HG03066 (cell line): Measurements from ENCODE around the gene RSL1D1.

Experiments
- ATAC-seq: cut with Tn5 transposase; IDR thresholded peaks from one replicate; pipeline ENCODE4 v1.9.1; 2021; ENCODE audit warnings: low read depth; ENCODE audit not compliant: unreplicated experiment

The RSL1D1 gene

DNA sequence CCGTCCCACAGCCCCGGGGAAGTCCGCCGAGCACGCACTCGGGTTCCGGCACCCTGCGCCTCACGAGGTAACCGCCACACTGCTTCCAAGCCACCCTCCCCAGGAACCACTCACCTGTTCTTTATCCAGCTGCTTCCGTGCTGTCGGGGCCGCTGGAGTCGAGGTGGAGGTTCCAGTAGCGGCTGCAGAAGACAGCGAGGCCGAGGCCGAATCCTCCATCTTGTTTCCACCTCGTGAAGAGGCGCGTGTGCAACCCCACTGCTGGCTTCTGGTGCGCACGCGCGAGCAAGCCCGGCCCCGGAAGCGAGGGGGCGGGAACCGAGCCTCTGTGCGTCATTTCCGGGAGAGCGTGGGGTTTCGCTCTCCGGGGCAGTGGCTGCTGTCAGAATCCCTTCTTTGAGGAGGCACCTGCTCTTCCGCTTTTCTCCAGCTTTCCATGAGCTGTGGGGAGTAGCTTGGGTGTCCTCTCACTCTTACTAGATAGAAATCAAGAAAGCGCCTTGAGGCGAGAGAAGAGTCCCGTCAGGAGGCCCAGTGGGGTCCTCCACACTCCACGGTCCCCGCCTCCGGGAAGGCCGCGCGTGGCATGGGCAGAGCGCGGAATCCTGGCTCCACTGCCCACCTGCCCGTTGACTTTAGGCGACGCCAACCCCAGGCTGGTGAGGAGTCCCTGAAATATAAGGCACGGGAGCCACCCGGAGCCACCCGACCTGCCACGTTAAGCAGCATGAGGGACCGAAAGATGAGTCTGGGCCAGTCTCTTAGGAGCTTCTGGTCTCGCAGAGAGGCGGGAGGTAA, at the start of gene RSL1D1:
RSL1D1 (minus strand) TSS at position 249 of the 798 bp plus-strand sequence; CDS start at position 219, 30 bp downstream.
- peak; percentile 67 for ATAC-seq

- no peak for ATAC-seq
These were observed 49.7 kb upstream of the RSL1D1 start for GRCh38 chr16:11901091-11901490.

DNA sequence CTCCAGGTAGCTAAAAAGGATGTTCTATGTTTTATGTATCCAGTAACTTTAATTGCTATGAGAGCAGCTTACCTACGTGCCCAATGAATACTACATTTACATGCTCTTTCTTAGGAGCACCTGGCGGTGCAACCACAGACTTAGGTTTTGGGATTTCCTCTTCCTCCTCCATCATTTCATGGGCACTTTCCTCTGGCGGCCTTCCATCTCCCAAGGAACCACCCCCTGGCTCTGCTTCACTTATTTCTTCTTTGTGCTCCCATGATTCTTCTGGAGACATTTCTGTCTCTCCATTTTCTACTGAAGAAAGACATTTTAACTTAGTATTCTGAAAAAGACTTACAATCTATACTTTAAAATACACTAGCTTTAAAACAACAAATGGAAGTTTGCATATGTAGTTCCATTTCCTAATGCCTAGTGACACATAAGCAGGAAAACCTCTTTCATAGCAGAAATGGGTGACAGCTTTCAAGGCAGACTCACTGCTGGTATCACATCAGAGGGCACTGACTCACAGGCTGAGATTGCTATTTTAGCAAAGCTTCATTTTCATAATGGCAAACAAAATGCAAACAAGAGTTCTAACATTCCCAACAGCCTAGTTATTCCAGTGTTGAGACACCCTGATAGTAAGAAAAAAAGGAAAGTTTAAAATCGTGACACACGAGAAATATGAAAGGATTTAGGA, 45.3 kb upstream of the RSL1D1 start:
- ATAC-seq = no peak

GRCh38 chr16:11893571-11893970, 42.2 kb upstream of the RSL1D1 start:
- ATAC-seq = no peak

- ATAC-seq = no peak
These were observed 41.4 kb upstream of the RSL1D1 start for GRCh38 chr16:11892761-11893160.

GRCh38 chr16:11890231-11890965, 39.1 kb upstream of the RSL1D1 start:
- ATAC-seq = no peak

- no peak for ATAC-seq
These were observed 35.5 kb upstream of the RSL1D1 start for GRCh38 chr16:11886881-11887280.

DNA sequence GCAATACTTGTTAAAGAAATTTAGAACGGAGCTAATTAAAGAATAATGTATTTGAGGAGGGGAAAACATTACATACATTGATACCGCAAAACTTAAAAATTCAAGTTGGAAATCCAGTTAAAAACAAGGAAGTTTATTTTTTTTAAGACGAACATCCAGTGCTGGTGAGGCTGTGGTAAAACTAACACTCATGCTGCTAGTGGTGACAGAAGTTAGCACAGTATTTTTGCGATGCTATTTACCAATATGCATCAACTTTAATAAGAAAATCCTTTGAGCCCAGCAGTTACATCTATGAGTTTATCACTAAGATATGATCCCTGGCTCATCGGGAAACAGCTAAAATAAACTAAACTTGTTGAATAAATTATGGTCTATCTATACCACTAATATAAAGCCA, 32.7 kb upstream of the RSL1D1 start:
- no peak for ATAC-seq

DNA sequence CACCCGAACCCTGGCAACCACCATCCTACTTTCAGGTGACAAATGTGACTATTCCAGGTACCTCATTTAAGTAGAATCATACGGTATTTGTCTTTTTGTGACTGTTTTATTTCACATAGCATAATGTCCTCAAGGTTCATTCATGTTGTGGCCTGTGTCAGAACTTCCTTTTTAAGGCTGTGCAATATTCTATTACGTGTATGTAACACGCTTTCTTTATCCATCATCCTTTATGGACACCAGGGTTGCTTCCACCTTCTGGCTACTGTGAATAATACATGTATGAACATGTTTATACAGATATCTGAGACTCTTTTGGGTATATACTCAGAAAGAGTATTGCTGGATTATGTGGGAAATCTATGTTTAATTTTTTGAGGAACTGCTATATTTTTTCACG, 28.7 kb upstream of the RSL1D1 start:
- ATAC-seq = no peak

DNA sequence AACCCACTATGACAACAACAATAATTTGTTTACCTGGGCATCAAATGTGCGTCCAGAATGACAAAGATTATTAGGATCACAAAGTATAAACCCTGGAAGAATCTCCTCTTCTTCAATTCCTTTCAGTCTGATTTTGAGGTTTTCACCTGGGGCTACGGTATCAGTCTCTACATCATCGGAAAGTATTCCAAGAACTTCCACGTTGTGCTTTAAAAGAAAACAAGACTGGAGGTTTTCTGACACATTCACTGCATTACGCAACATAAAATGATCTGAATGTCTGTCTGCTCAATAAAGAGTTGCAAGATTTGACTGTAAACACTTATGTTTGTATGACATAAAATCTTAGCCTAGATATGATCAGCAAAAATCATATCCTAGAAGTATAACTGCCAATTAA, 26.0 kb upstream of the RSL1D1 start:
- ATAC-seq = no peak

DNA sequence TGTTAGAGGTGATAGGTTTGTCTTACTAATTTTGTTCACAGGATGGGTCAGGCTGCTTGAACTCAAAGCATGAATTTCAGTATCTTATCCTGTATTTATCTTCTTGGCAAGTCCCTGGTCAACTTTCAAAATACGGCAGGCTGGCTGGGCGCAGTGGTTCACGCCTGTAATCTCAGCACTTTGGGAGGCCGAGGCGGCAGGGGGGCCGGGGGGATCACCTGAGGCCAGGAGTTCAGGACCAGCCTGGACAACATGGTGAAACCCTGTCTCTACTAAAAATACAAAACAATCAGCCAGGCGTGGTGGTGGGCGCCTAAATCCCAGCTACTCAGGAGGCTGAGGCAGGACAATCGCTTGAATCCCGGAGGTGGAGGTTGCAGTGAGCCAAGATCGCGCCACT, 25.0 kb upstream of the RSL1D1 start:
- no peak for ATAC-seq

DNA sequence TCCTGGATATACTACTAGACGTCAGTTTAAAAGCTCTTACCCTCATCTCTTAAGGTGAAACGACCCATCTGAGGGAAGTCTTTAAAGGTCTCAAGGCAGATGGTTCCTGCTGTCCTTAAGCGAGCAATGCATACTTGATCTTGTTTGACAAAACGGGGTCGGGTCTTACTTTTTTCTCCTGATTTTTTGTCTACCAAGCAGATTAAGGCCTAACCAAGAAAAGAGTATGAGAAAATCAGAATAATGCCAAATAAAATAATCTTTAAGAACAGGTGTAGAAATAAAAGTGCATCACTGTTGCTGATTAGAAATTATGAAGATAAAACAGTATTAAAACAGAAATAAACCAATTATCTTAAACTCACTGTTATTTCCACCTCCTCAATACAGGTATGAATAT, 24.4 kb upstream of the RSL1D1 start:
- ATAC-seq = no peak

DNA sequence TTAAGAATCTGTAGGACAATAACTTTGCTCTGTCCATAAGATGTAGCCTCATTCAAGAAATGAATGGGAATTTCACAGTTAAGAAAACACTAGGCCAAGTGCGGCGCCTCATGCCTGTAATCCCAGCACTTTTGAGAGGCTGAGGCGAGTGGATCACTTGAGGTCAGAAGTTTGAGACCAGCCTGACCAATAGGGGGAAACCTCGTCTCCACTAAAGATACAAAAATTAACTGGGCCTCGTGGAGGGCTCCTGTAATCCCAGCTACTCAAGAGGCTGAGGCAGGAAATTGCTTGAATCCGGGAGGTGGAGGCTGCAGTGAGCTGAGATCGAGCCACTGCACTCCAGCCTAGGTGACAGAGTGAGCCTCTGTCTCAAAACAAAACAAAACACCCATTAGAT, 19.9 kb upstream of the RSL1D1 start:
- no peak for ATAC-seq

DNA sequence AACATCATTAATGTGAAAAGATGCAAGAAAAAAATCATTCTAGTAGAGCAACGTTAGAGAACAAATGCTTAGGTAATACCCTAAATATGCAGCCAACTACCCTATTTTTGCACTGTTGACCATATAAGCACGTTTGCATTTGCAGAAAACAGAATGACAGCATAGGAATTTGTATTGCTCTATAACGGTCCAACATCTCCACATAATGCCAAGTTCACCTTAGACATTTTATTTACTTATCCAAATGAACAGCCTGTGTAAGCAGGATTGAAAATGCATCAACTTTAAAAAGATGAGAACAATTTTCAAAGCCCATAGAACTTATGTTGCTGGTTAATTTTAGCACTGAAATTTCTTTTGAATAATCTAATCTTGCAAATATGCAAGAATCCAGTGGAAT, 19.1 kb upstream of the RSL1D1 start:
- no peak for ATAC-seq

DNA sequence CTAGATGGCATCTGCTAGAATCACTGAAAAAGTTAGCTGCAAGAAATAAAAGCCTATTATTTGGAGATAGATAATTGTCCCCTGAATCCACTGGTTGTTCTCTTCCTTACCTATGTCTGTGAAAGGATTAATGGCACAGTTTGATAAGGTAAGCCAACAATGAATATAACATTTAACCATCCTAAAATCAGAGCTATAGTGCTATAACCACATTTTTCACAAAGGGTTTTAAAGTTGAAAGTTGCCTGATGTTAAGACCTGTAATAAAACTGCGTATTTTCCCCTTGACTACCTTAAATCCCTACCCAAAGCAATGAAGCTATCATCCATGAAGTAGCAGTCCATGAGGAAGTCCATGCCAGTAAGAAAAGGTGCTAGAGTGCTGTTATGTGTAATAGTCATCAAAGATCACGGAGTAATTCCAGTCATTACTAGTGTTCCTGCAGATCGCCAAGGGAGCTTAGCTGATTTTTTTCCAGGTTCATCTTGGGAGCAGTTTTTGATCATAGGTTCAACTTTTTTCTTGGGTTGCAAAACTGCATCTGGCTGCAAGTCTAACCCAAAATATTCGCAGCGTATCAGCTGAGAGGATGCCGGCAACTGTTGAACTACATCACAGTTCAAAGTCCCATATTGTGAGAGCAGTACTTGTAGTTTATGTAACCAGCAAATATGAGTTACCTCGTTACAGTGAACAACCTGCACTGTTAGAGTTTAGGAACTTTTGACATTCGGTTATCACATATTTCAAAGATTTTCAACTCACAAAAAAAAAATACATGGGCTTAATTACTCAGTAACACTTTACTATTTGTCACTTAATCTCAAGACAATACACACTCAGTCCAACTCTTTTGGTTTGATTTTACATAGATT, 18.2 kb upstream of the RSL1D1 start:
- no peak for ATAC-seq

GRCh38 chr16:11868412-11868980, 17.2 kb upstream of the RSL1D1 start:
- no peak for ATAC-seq

DNA sequence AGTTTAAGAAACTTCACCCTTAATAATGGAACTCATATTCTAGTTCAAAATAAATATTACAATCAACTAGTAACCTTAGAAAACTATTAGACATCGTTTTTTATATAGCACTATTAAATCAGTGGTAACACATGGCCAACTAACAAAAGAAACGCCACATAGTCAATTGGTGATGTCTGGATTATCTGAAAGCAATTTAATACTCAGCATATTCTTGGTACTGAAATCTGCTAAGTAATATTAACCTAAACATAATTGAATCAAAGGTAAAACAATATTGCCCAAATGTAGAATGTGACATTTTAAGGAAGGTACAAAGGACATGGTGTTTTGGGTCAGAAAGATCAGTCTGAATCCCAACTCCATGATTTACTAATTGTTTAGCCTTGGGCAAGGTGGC, 11.1 kb upstream of the RSL1D1 start:
- no peak for ATAC-seq

DNA sequence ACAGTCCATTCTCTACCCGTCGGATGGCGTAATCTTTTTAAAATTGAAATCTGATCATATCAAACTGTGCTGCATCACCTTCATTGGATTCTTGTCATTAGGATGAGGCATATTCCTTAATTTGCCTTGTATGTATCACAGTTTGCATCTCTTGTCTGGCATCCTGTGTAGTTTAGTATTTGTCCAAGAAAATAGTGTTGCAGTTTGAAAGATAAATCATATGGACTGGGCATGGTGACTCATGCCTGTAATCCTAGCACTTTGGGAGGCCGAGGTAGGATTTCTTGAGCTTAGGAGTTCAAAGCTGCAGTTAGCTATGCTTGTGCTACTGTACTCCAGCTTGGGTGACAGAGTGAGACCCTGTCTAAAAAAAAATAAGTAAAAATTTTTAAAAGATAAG, 5.8 kb upstream of the RSL1D1 start:
- no peak for ATAC-seq

DNA sequence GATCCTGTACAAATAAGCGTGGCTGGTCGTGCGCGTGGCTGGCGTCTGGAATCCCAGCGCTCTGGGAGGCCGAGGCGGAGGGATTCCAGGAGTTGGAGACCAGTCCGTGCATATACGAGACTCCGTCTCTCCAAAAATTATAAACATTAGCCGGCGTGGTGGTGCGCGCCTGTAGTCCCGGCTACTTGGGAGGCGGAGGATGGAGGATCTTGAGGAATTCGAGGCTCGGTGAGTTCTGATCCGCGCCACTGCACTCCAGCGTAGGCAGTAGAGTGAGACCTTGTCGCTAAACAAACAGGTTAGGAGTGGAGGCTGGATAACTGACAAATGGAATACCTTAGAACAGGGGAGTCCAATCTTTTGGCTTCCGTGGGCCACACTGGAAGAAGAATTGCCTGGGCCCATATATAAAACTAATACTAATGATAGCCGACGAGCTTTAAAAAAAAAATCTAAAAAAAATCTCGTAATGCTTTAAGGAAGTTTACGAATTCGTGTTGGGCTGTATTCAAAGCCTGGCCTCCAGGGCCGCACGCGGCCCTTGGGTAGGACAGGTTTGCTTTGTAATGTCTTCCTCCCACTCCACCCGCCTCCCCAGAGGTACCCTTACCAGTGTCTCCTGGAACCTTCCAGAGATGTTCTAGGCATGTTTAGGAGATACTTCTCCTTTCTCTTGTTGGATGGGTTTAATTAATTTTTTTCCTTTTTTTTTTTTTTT, 909 bp upstream of the RSL1D1 start:
- no peak for ATAC-seq

DNA sequence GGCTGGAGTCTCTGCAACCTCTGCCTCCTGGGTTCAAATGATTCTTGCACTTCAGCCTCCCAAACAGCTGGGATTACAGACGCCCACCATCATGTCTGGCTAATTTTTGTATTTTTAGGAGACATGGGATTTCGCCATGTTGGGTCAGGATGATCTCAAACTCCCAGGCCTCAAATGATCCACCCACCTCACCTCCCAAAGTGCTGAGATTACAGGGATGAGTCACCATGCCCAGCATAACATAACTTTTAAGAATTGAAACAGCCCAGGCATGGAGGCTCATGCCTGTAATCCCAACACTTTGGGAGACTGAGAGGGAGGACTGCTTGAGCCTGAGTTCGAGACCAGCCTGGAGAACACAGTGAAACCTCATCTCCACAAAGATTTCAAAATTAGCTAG, 2.5 kb downstream of the RSL1D1 start:
- ATAC-seq = no peak
